ENCODE data around the gene PRKN.

- TF ChIP-seq POLR2A (IDR thresholded peaks at IDR 0.05), result no peak
- TF ChIP-seq CTCF (IDR thresholded peaks at IDR 0.05), result no peak
These were observed 823.9 kb downstream of the PRKN start for GRCh38 chr6:161903584-161904212.

All from tibial nerve (tissue), 3 donors.